Stimulated activated CD8-positive, alpha-beta memory T cell treated with anti-CD3 and anti-CD28 coated beads, Interleukin-12 subunit alpha, Interleukin-12 subunit beta, amount 100 ng/mL, for 1 hour (primary cell): Measurements from ENCODE around the gene E2F4.
A peak's percentile ranks its signal among the peaks of the same experiment; 100 is the strongest.

Source experiments
- DNase-seq: peaks from one replicate; pipeline ENCODE4 v3.0.0-alpha.2; 2020; ENCODE audit warnings: low read depth

Gene E2F4

GRCh38 chr16:67173808-67174705 is 17.9 kb upstream of the E2F4 start:
- peak; percentile 25 for DNase-seq

GRCh38 chr16:67174706-67175231 is 17.2 kb upstream of the E2F4 start:
- no peak for DNase-seq

GRCh38 chr16:67176662-67177061 is 15.3 kb upstream of the E2F4 start:
- DNase-seq, result no peak

GRCh38 chr16:67177743-67178699 is 13.9 kb upstream of the E2F4 start:
- DNase-seq, result no peak

GRCh38 chr16:67179421-67180080 is 12.4 kb upstream of the E2F4 start:
- no peak for DNase-seq

- DNase-seq, result no peak
These were observed 11.8 kb upstream of the E2F4 start for GRCh38 chr16:67180166-67180565.

GRCh38 chr16:67181346-67181745 is 10.6 kb upstream of the E2F4 start:
- no peak for DNase-seq

GRCh38 chr16:67182288-67182687 is 9.7 kb upstream of the E2F4 start:
- DNase-seq, result no peak

- no peak for DNase-seq
These were observed 8.7 kb upstream of the E2F4 start for GRCh38 chr16:67183284-67183626.

- peak; percentile 87 for DNase-seq
These were observed 8.1 kb upstream of the E2F4 start, which contains the start of gene MATCAP1 for GRCh38 chr16:67183627-67184452. TSS of gene MATCAP1 (minus strand) at chr16:67183963. CDS start at chr16:67180610, 3,353 bp downstream.

- DNase-seq, result no peak
These were observed 7.4 kb upstream of the E2F4 start for GRCh38 chr16:67184453-67184994.

- DNase-seq, result peak; percentile 75
These were observed 6.8 kb upstream of the E2F4 start for GRCh38 chr16:67184995-67185650.

- DNase-seq, result no peak
These were observed 6.3 kb upstream of the E2F4 start for GRCh38 chr16:67185651-67186134.

GRCh38 chr16:67186550-67186950 is 5.4 kb upstream of the E2F4 start:
- no peak for DNase-seq

GRCh38 chr16:67187175-67187890 is 4.6 kb upstream of the E2F4 start:
- DNase-seq, result no peak

GRCh38 chr16:67188323-67188722 is 3.6 kb upstream of the E2F4 start:
- no peak for DNase-seq

- DNase-seq, result no peak
These were observed 3.2 kb upstream of the E2F4 start for GRCh38 chr16:67188798-67189197.

- no peak for DNase-seq
These were observed 1.9 kb upstream of the E2F4 start, which contains the start of gene EXOC3L1 for GRCh38 chr16:67190041-67190440. TSS of gene EXOC3L1 (minus strand) at chr16:67190136. CDS start at chr16:67189676, 460 bp downstream.
